Cardiac ventricle fibroblast (primary cell): ENCODE data around the gene LGALS3BP. TPM values are rescaled to one million over a fixed set of nuclear protein-coding genes. Genes with fewer than 3 reads are reported as not detected.

Source experiments
- total RNA-seq: library from RNA; depleted of rRNA; stranded (reverse); fragments of >200 nt; gene quantifications from 2 replicates; pipeline ENCODE4 v1.2.3, GENCODE V29; 2015

LGALS3BP gene
- 579 and 706 TPM in 2 replicates for total RNA-seq

GRCh38 chr17:78979780-78980623, at the start of gene LGALS3BP:
Gene LGALS3BP (minus strand): TSS chr17:78979923. CDS start chr17:78977191, 2,732 bp downstream.

GRCh38 chr17:79023886-79024771, 44.4 kb upstream of the LGALS3BP start, which contains the start of gene C1QTNF1:
Gene C1QTNF1 (plus strand): TSS chr17:79024169. CDS start chr17:79043969, 19,800 bp downstream.

GRCh38 chr17:79009397-79010303, 29.9 kb upstream of the LGALS3BP start, which contains the start of gene CANT1:
Gene CANT1 (minus strand): TSS chr17:79009764. CDS start chr17:78997622, 12,142 bp downstream.

GRCh38 chr17:78925234-78925633, 54.5 kb downstream of the LGALS3BP start, which contains the start of gene TIMP2:
Gene TIMP2 (minus strand): TSS chr17:78925387. CDS start chr17:78925088, 299 bp downstream.

Other genes starting within 250 kb of the LGALS3BP start
- gene CYTH1, start 197.7 kb downstream of the LGALS3BP start, total RNA-seq: 9.5 and 11.0 TPM in 2 replicates
- gene USP36, start 139.1 kb downstream of the LGALS3BP start, total RNA-seq: 25.3 and 28.5 TPM in 2 replicates
- 0.20 and 0.62 TPM in 2 replicates for gene CEP295NL, start 76.7 kb downstream of the LGALS3BP start, total RNA-seq
- gene TIMP2, start 54.5 kb downstream of the LGALS3BP start, total RNA-seq: 392 and 404 TPM in 2 replicates
- 24.1 and 28.7 TPM in 2 replicates for gene CANT1, start 29.8 kb upstream of the LGALS3BP start, total RNA-seq
- gene C1QTNF1, start 44.2 kb upstream of the LGALS3BP start, total RNA-seq: 587 and 650 TPM in 2 replicates
- gene ENGASE, start 94.9 kb upstream of the LGALS3BP start, total RNA-seq: 9.8 and 13.4 TPM in 2 replicates